Tibial artery (tissue), 4 donors: ENCODE data around the gene C1QTNF7.
A peak's percentile ranks its signal among the peaks of the same experiment; 100 is the strongest.

Experiments
- DNase-seq, 2 donors: peaks; one replicate each; pipeline ENCODE4 v3.0.0-alpha.2; 2019
- H3K27ac ChIP-seq, 2 donors: fragments of 200-600 bp; sonication (generic) in 1 of 2; 1 replicate in 1 of 2; 2 replicates in 1 of 2; pipeline ENCODE4 v1.5.1; 2018 to 2019; ENCODE audit warnings: mild to moderate bottlenecking in 1 of 2
- H3K27me3 ChIP-seq, 2 donors: fragments of 200-600 bp; sonication (generic) in 1 of 2; one replicate each; pipeline versions ENCODE4 v1.5.1 to v1.6.0; 2016 to 2019
- H3K36me3 ChIP-seq, 3 donors: fragments of 200-600 bp; sonication (generic) in 2 of 3; one replicate each; pipeline ENCODE4 v1.5.1; 2016 to 2019; ENCODE audit warnings: mild to moderate bottlenecking in 2 of 3
- H3K4me1 ChIP-seq, 4 donors: fragments of 200-600 bp; sonication (generic) in 2 of 4; 1 replicate in 3 of 4; 2 replicates in 1 of 4; pipeline ENCODE4 v1.5.1; 2016 to 2019
- H3K4me3 ChIP-seq, 2 donors: fragments of 200-600 bp; sonication (generic) in 1 of 2; 1 replicate in 1 of 2; 2 replicates in 1 of 2; pipeline ENCODE4 v1.5.1; 2018 to 2019; ENCODE audit warnings: mild to moderate bottlenecking in 2 of 2
- H3K9me3 ChIP-seq, 3 donors: fragments of 200-600 bp; sonication (generic) in 1 of 3; one replicate each; pipeline ENCODE4 v1.5.1; 2016 to 2019
- CTCF ChIP-seq, 2 experiments: fragments of 200-600 bp in 1 of 2; fragments of 450-650 bp in 1 of 2; IDR thresholded peaks; one replicate each; pipeline ENCODE4 v1.5.1; 2017 to 2019; ENCODE audit warnings: antibody characterized with exemption in 2 of 2, mild to moderate bottlenecking in 1 of 2, moderate library complexity in 1 of 2
- intact Hi-C: fragments of 100-400 bp; cut with DNase I; formaldehyde crosslinking; loops from one replicate; pipeline ENCODE4 v1.15.0; 2023; ENCODE audit warnings: low total_unique reads

C1QTNF7 gene

GRCh38 chr4:15455290-15455689, 27.5 kb downstream of the C1QTNF7 start:
- TF ChIP-seq CTCF (IDR thresholded peaks at IDR 0.05): no peak
- Histone ChIP-seq H3K9me3 (no peaks in the 10 kb centered on the region), H3K4me1 (peaks cover 0 to 98% (median 69%) of the 10 kb centered on the region in 4 donors), H3K36me3 (no peaks in the 10 kb centered on the region), H3K27me3 (no peaks in the 10 kb centered on the region), H3K4me3 (no peak overlapping the region), H3K27ac (peak overlapping the region; percentile 81 to 82)
- peak; percentile 90 to 94 for DNase-seq
- intact Hi-C loops: loop anchor here (5.0 to 10.0 kb wide), 2 partner anchors 33 to 60 kb away; no protein-coding TSS in a partner anchor

DNA sequence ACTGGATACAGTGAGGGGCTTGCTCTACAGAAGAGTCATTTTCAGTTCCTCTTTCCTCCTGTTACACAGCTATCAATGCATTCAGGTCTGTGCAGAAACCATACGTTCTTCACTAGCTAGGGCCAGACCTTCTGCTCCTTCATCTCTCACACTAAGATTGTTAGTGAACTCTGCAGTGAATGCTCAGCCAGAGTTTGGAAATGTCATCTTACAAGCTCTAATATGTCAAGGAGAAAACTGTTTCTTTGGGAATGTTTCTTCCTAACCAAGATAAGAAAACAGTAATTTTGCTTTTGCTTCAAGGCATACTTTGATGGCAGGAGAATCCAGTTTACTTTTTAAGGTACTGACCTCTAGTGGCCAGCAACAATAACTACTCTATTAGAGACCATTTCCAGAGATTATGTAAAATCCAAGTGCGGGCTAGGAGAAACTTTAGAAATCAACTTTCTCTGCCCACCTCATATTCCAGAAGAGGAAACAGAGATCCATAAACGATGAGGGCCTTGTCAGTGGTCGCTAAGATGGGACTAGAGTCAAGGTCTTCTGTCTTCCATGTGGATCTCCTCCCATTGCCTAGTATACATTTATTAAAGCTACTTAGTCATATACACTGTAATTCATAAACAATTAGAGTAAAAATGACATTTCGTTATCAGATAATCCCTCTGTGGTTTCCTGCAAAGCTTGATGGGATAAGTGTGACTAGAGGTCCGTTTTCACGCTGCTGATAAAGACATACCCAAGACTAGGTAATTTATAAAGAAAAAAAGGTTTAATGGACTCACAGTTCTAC, 29.8 kb downstream of the C1QTNF7 start:
- no peak for DNase-seq
- H3K27me3 ChIP-seq: no peaks in the 10 kb centered on the region
- no peak overlapping the region for H3K4me3 ChIP-seq
- intact Hi-C loops: loop anchor here (2.0 to 10.0 kb wide), 4 partner anchors 35 to 227 kb away; no protein-coding TSS in a partner anchor
- H3K9me3 ChIP-seq: no peaks in the 10 kb centered on the region
- H3K4me1 ChIP-seq: peaks cover 0 to 87% (median 50%) of the 10 kb centered on the region in 4 donors
- peak; percentile 70 to 89 for TF ChIP-seq CTCF (IDR thresholded peaks at IDR 0.05)
- no peaks in the 10 kb centered on the region for H3K36me3 ChIP-seq
- peak overlapping the region; percentile 81 to 82 for H3K27ac ChIP-seq

DNA sequence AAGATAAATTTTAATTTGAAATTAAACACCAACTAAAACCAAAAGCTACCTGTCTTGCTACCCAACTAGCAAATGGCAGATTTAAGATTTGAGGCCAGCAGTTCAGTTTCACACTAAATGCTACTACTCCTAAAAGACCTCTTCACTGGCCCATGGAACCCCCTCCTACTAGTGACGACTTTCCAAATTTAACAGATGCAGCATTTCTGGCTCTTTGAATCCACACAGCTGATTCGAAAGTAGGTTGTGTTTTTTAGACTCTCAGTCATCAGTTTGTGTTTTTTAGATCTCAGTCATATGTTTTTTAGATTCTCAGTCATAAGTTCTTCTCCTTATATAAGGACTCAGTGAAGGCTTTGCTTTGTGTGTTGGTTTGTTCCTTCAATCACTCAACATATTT, 30.8 kb downstream of the C1QTNF7 start:
- TF ChIP-seq CTCF (IDR thresholded peaks at IDR 0.05): no peak
- Histone ChIP-seq H3K27ac (peak overlapping the region; percentile 81 to 82), H3K4me3 (no peak overlapping the region), H3K4me1 (peaks cover 0 to 76% (median 46%) of the 10 kb centered on the region in 4 donors), H3K36me3 (no peaks in the 10 kb centered on the region), H3K27me3 (no peaks in the 10 kb centered on the region), H3K9me3 (no peaks in the 10 kb centered on the region)
- intact Hi-C loops: loop anchor here (5.0 to 10.0 kb wide), 2 partner anchors 36 to 64 kb away; no protein-coding TSS in a partner anchor
- DNase-seq: no peak

- Histone ChIP-seq H3K4me1 (peaks cover 0 to 66% (median 42%) of the 10 kb centered on the region in 4 donors), H3K27ac (peak overlapping the region; percentile 81 to 82), H3K4me3 (no peak overlapping the region), H3K27me3 (no peaks in the 10 kb centered on the region), H3K9me3 (no peaks in the 10 kb centered on the region), H3K36me3 (no peaks in the 10 kb centered on the region)
- DNase-seq: no peak
- intact Hi-C loops: loop anchor here (5.0 to 10.0 kb wide), 2 partner anchors 37 to 65 kb away; no protein-coding TSS in a partner anchor
- no peak for TF ChIP-seq CTCF (IDR thresholded peaks at IDR 0.05)
Observed at GRCh38 chr4:15459706-15460105, 31.9 kb downstream of the C1QTNF7 start.

DNA sequence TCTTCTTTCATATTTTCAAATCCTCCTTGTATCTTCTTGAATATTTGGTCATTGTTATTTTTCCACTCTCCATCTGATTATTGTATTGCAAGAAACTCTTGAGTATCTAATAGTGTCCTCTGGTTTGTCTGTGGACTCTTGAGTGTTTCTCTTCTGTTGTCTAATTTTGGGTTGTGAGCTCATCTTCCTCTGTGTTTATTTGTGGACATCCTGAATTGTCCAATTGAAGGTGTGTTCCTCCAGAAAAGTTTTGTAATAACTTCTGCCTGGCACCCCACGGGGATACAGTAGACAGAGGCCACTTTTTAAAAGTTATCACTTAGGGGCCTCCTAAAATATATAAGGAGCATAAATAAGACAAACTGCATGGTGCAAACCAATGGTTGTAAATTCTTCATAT, 38.8 kb downstream of the C1QTNF7 start:
- no peak for DNase-seq
- no peak overlapping the region for H3K27ac ChIP-seq
- TF ChIP-seq CTCF (IDR thresholded peaks at IDR 0.05): no peak
- H3K36me3 ChIP-seq: no peaks in the 10 kb centered on the region
- H3K4me1 ChIP-seq: peaks cover 0 to 17% (median 2%) of the 10 kb centered on the region in 4 donors
- H3K27me3 ChIP-seq: no peaks in the 10 kb centered on the region
- intact Hi-C loops: no loop called here
- H3K4me3 ChIP-seq: no peak overlapping the region
- H3K9me3 ChIP-seq: no peaks in the 10 kb centered on the region
